GM20000 (cell line): ENCODE results near the gene GULP1.

Experiments
- DNase-seq: peaks from one replicate; pipeline ENCODE4 v3.0.0; 2012; ENCODE audit warnings: low spot score
- CTCF ChIP-seq: IDR thresholded peaks from 2 replicates; pipeline ENCODE4 v1.5.1; 2012; ENCODE audit warnings: mild to moderate bottlenecking, control low read depth; ENCODE audit errors: extremely low read depth, missing control alignments

GULP1 gene

GRCh38 chr2:188629753-188630527 is 338.3 kb downstream of the GULP1 start:
- no peak for TF ChIP-seq CTCF
- DNase-seq, result no peak

GRCh38 chr2:188631037-188631809 is 339.5 kb downstream of the GULP1 start:
- TF ChIP-seq CTCF, result no peak
- no peak for DNase-seq

GRCh38 chr2:188634656-188635055 is 343.0 kb downstream of the GULP1 start:
- no peak for DNase-seq
- no peak for TF ChIP-seq CTCF
